KMS-11 (cell line): ENCODE results near the gene SCAMP1.

ENCODE experiments used
- H2AFZ ChIP-seq: fragments of 200-600 bp; sonication (generic); 2 replicates; pipeline ENCODE4 v1.6.1; 2016; ENCODE audit warnings: antibody characterized with exemption, mixed run types, low read depth
- H3K27ac ChIP-seq: fragments of 200-600 bp; sonication (generic); 2 replicates; pipeline ENCODE4 v1.6.1; 2016; ENCODE audit warnings: mild to moderate bottlenecking, mixed run types
- H3K27me3 ChIP-seq: fragments of 200-600 bp; sonication (generic); 2 replicates; pipeline ENCODE4 v1.6.1; 2017; ENCODE audit warnings: mild to moderate bottlenecking, low read depth, mixed run types, moderate library complexity; ENCODE audit not compliant: insufficient read depth
- H3K36me3 ChIP-seq: fragments of 200-600 bp; sonication (generic); 2 replicates; pipeline ENCODE4 v1.6.1; 2017; ENCODE audit warnings: mild to moderate bottlenecking, mixed run types; ENCODE audit not compliant: insufficient read depth
- H3K4me1 ChIP-seq: fragments of 200-600 bp; sonication (generic); 2 replicates; pipeline ENCODE4 v1.6.1; 2016; ENCODE audit warnings: mild to moderate bottlenecking, low read depth, mixed run types; ENCODE audit not compliant: poor library complexity, severe bottlenecking
- H3K4me2 ChIP-seq: fragments of 200-600 bp; sonication (generic); 2 replicates; pipeline ENCODE4 v1.7.0; 2016; ENCODE audit warnings: mild to moderate bottlenecking, mixed run types
- H3K4me3 ChIP-seq: fragments of 200-600 bp; sonication (generic); IDR thresholded peaks from 2 replicates; pipeline ENCODE4 v1.6.1; 2017; ENCODE audit warnings: low read depth, low read length, mixed read lengths; ENCODE audit not compliant: insufficient read depth
- H3K79me2 ChIP-seq: fragments of 200-600 bp; sonication (generic); 2 replicates; pipeline ENCODE4 v1.6.1; 2016; ENCODE audit warnings: low read depth, mixed run types; ENCODE audit not compliant: insufficient read depth
- H3K9ac ChIP-seq: fragments of 200-600 bp; sonication (generic); 2 replicates; pipeline ENCODE4 v1.6.1; 2016; ENCODE audit warnings: mild to moderate bottlenecking, mixed run types
- H4K20me1 ChIP-seq: fragments of 200-600 bp; sonication (generic); 2 replicates; pipeline ENCODE4 v1.6.1; 2016; ENCODE audit warnings: mild to moderate bottlenecking, mixed run types; ENCODE audit not compliant: insufficient read depth
- CTCF ChIP-seq: fragments of 200-600 bp; sonication (generic); conservative IDR thresholded peaks from 2 replicates; pipeline ENCODE4 v1.6.1; 2017; ENCODE audit warnings: low read depth, mild to moderate bottlenecking, antibody characterized with exemption, low read length, moderate library complexity, mixed read lengths

Gene SCAMP1

GRCh38 chr5:78429332-78429980 lies 69.0 kb downstream of the SCAMP1 start:
- no peak for TF ChIP-seq CTCF
- Histone ChIP-seq H3K4me1 (no peaks in the 10 kb centered on the region), H4K20me1 (no peaks in the 10 kb centered on the region), H2AFZ (no peak overlapping the region), H3K4me2 (no peak overlapping the region), H3K27me3 (no peaks in the 10 kb centered on the region), H3K4me3 (no peak overlapping the region), H3K9ac (no peak overlapping the region), H3K36me3 (no peaks in the 10 kb centered on the region), H3K27ac (no peak overlapping the region), H3K79me2 (no peaks in the 10 kb centered on the region)

GRCh38 chr5:78430866-78431265 lies 70.4 kb downstream of the SCAMP1 start:
- Histone ChIP-seq H3K36me3 (no peaks in the 10 kb centered on the region), H4K20me1 (no peaks in the 10 kb centered on the region), H2AFZ (no peak overlapping the region), H3K4me1 (no peaks in the 10 kb centered on the region), H3K4me2 (no peak overlapping the region), H3K27me3 (no peaks in the 10 kb centered on the region), H3K79me2 (no peaks in the 10 kb centered on the region), H3K27ac (no peak overlapping the region), H3K4me3 (no peak overlapping the region), H3K9ac (no peak overlapping the region)
- TF ChIP-seq CTCF = no peak

GRCh38 chr5:78433972-78434371 lies 73.6 kb downstream of the SCAMP1 start:
- Histone ChIP-seq H3K27ac (no peak overlapping the region), H3K27me3 (no peaks in the 10 kb centered on the region), H3K79me2 (no peaks in the 10 kb centered on the region), H3K36me3 (no peaks in the 10 kb centered on the region), H3K4me1 (no peaks in the 10 kb centered on the region), H2AFZ (no peak overlapping the region), H4K20me1 (no peaks in the 10 kb centered on the region), H3K9ac (no peak overlapping the region), H3K4me3 (no peak overlapping the region), H3K4me2 (no peak overlapping the region)
- TF ChIP-seq CTCF = no peak

- TF ChIP-seq CTCF = no peak
- Histone ChIP-seq H4K20me1 (no peaks in the 10 kb centered on the region), H3K27me3 (no peaks in the 10 kb centered on the region), H3K4me2 (no peak overlapping the region), H3K9ac (no peak overlapping the region), H3K27ac (no peak overlapping the region), H2AFZ (no peak overlapping the region), H3K36me3 (no peaks in the 10 kb centered on the region), H3K4me3 (no peak overlapping the region), H3K79me2 (no peaks in the 10 kb centered on the region), H3K4me1 (no peaks in the 10 kb centered on the region)
Observed at GRCh38 chr5:78447775-78448424, 87.5 kb downstream of the SCAMP1 start.
